ENCODE results near the gene GRWD1.
A peak's percentile ranks its signal among the peaks of the same experiment; 100 is the strongest.

The GRWD1 gene

GRCh38 chr19:48458016-48458415 is 12.2 kb downstream of the GRWD1 start:
- Histone ChIP-seq H3K9me3 (ENCODE audit: control insufficient read depth, low read length) (no peaks in the 10 kb centered on the region), H3K27ac (ENCODE audit: low read depth, low read length, severe bottlenecking) (no peak overlapping the region), H3K4me1 (ENCODE audit: control insufficient read depth, insufficient read depth, low read length, poor library complexity, severe bottlenecking) (peaks cover 4% of the 10 kb centered on the region), H3K4me3 (ENCODE audit: extremely low read depth, insufficient read depth, low read length, poor library complexity, severe bottlenecking) (no peak overlapping the region), H3K36me3 (ENCODE audit: control insufficient read depth, insufficient read depth, low read length) (peaks cover 52% of the 10 kb centered on the region)
- no CpG with 5 or more reads among the region's 2 CpGs for WGBS, 2 experiments (ENCODE audit: insufficient coverage in 2 of 2)

GRCh38 chr19:48461651-48461981 is 15.8 kb downstream of the GRWD1 start:
- H3K4me1 ChIP-seq (ENCODE audit: control insufficient read depth, insufficient read depth, low read length, poor library complexity, severe bottlenecking) = peaks cover 4% of the 10 kb centered on the region
- peaks cover 26% of the 10 kb centered on the region for H3K36me3 ChIP-seq (ENCODE audit: control insufficient read depth, insufficient read depth, low read length)
- WGBS, 2 experiments (ENCODE audit: insufficient coverage in 2 of 2) = 97% methylated on average over 36 of the region's 36 CpGs
- H3K27ac ChIP-seq (ENCODE audit: low read depth, low read length, severe bottlenecking) = no peak overlapping the region
- H3K9me3 ChIP-seq (ENCODE audit: control insufficient read depth, low read length) = no peaks in the 10 kb centered on the region
- H3K4me3 ChIP-seq (ENCODE audit: extremely low read depth, insufficient read depth, low read length, poor library complexity, severe bottlenecking) = no peak overlapping the region

GRCh38 chr19:48461982-48462655 is 16.3 kb downstream of the GRWD1 start:
- Histone ChIP-seq H3K4me1 (ENCODE audit: control insufficient read depth, insufficient read depth, low read length, poor library complexity, severe bottlenecking) (peaks cover 4% of the 10 kb centered on the region), H3K4me3 (ENCODE audit: extremely low read depth, insufficient read depth, low read length, poor library complexity, severe bottlenecking) (no peak overlapping the region), H3K9me3 (ENCODE audit: control insufficient read depth, low read length) (no peaks in the 10 kb centered on the region), H3K36me3 (ENCODE audit: control insufficient read depth, insufficient read depth, low read length) (peaks cover 21% of the 10 kb centered on the region), H3K27ac (ENCODE audit: low read depth, low read length, severe bottlenecking) (no peak overlapping the region)
- WGBS, 2 experiments (ENCODE audit: insufficient coverage in 2 of 2) = 91 to 97% methylated on average over 57 to 62 of the region's 62 CpGs

- H3K4me1 ChIP-seq (ENCODE audit: control insufficient read depth, insufficient read depth, low read length, poor library complexity, severe bottlenecking) = peaks cover 5% of the 10 kb centered on the region
- H3K36me3 ChIP-seq (ENCODE audit: control insufficient read depth, insufficient read depth, low read length) = peaks cover 16% of the 10 kb centered on the region
- no peak overlapping the region for H3K4me3 ChIP-seq (ENCODE audit: extremely low read depth, insufficient read depth, low read length, poor library complexity, severe bottlenecking)
- no peaks in the 10 kb centered on the region for H3K9me3 ChIP-seq (ENCODE audit: control insufficient read depth, low read length)
- 100% methylated on average over 1 of the region's 1 CpG; no CpG with 5 or more reads in 1 of the 2 experiments for WGBS, 2 experiments (ENCODE audit: insufficient coverage in 2 of 2)
- H3K27ac ChIP-seq (ENCODE audit: low read depth, low read length, severe bottlenecking) = no peak overlapping the region
Measured at GRCh38 chr19:48465215-48465614, 19.4 kb downstream of the GRWD1 start.

- peaks cover 7% of the 10 kb centered on the region for H3K4me1 ChIP-seq (ENCODE audit: control insufficient read depth, insufficient read depth, low read length, poor library complexity, severe bottlenecking)
- H3K36me3 ChIP-seq (ENCODE audit: control insufficient read depth, insufficient read depth, low read length) = peaks cover 28% of the 10 kb centered on the region
- H3K27ac ChIP-seq (ENCODE audit: low read depth, low read length, severe bottlenecking) = no peak overlapping the region
- no peaks in the 10 kb centered on the region for H3K9me3 ChIP-seq (ENCODE audit: control insufficient read depth, low read length)
- WGBS, 2 experiments (ENCODE audit: insufficient coverage in 2 of 2) = 84 to 94% methylated on average over 12 to 14 of the region's 16 CpGs
- no peak overlapping the region for H3K4me3 ChIP-seq (ENCODE audit: extremely low read depth, insufficient read depth, low read length, poor library complexity, severe bottlenecking)
Measured at GRCh38 chr19:48466561-48467325, 21.0 kb downstream of the GRWD1 start.

GRCh38 chr19:48468772-48469288 is 23.0 kb downstream of the GRWD1 start:
- H3K9me3 ChIP-seq (ENCODE audit: control insufficient read depth, low read length) = no peaks in the 10 kb centered on the region
- peak overlapping the region; percentile 82 for H3K4me3 ChIP-seq (ENCODE audit: extremely low read depth, insufficient read depth, low read length, poor library complexity, severe bottlenecking)
- H3K27ac ChIP-seq (ENCODE audit: low read depth, low read length, severe bottlenecking) = peak overlapping the region; percentile 99
- H3K36me3 ChIP-seq (ENCODE audit: control insufficient read depth, insufficient read depth, low read length) = peaks cover 46% of the 10 kb centered on the region
- peaks cover 7% of the 10 kb centered on the region for H3K4me1 ChIP-seq (ENCODE audit: control insufficient read depth, insufficient read depth, low read length, poor library complexity, severe bottlenecking)
- 0 to 1% methylated on average over 35 to 36 of the region's 36 CpGs for WGBS, 2 experiments (ENCODE audit: insufficient coverage in 2 of 2)

GRCh38 chr19:48469289-48469881 is 23.6 kb downstream of the GRWD1 start, which contains the start of gene CYTH2:
CYTH2 (plus strand) TSS chr19:48469369; CDS start chr19:48469508, 139 bp downstream.
- Histone ChIP-seq H3K4me1 (ENCODE audit: control insufficient read depth, insufficient read depth, low read length, poor library complexity, severe bottlenecking) (peaks cover 7% of the 10 kb centered on the region), H3K9me3 (ENCODE audit: control insufficient read depth, low read length) (no peaks in the 10 kb centered on the region), H3K27ac (ENCODE audit: low read depth, low read length, severe bottlenecking) (peak within 1 kb of the TSS; percentile 99), H3K36me3 (ENCODE audit: control insufficient read depth, insufficient read depth, low read length) (peaks cover 46% of the 10 kb centered on the region), H3K4me3 (ENCODE audit: extremely low read depth, insufficient read depth, low read length, poor library complexity, severe bottlenecking) (peak within 1 kb of the TSS; percentile 82)
- WGBS, 2 experiments (ENCODE audit: insufficient coverage in 2 of 2) = 0 to 1% methylated on average over 46 to 56 of the region's 66 CpGs

GRCh38 chr19:48469934-48470680 is 24.3 kb downstream of the GRWD1 start:
- Histone ChIP-seq H3K27ac (ENCODE audit: low read depth, low read length, severe bottlenecking) (peak overlapping the region; percentile 99), H3K9me3 (ENCODE audit: control insufficient read depth, low read length) (no peaks in the 10 kb centered on the region), H3K36me3 (ENCODE audit: control insufficient read depth, insufficient read depth, low read length) (peaks cover 53% of the 10 kb centered on the region), H3K4me1 (ENCODE audit: control insufficient read depth, insufficient read depth, low read length, poor library complexity, severe bottlenecking) (peaks cover 7% of the 10 kb centered on the region), H3K4me3 (ENCODE audit: extremely low read depth, insufficient read depth, low read length, poor library complexity, severe bottlenecking) (peak overlapping the region; percentile 82)
- 67 to 72% methylated on average over 16 to 18 of the region's 20 CpGs for WGBS, 2 experiments (ENCODE audit: insufficient coverage in 2 of 2)

GRCh38 chr19:48470856-48471255 is 25.1 kb downstream of the GRWD1 start:
- Histone ChIP-seq H3K9me3 (ENCODE audit: control insufficient read depth, low read length) (no peaks in the 10 kb centered on the region), H3K27ac (ENCODE audit: low read depth, low read length, severe bottlenecking) (no peak overlapping the region), H3K4me1 (ENCODE audit: control insufficient read depth, insufficient read depth, low read length, poor library complexity, severe bottlenecking) (peaks cover 7% of the 10 kb centered on the region), H3K36me3 (ENCODE audit: control insufficient read depth, insufficient read depth, low read length) (peaks cover 60% of the 10 kb centered on the region), H3K4me3 (ENCODE audit: extremely low read depth, insufficient read depth, low read length, poor library complexity, severe bottlenecking) (peak overlapping the region; percentile 82)
- 98% methylated on average over 6 to 9 of the region's 10 CpGs for WGBS, 2 experiments (ENCODE audit: insufficient coverage in 2 of 2)

- no peak overlapping the region for H3K27ac ChIP-seq (ENCODE audit: low read depth, low read length, severe bottlenecking)
- 89 to 96% methylated on average over 4 of the region's 4 CpGs for WGBS, 2 experiments (ENCODE audit: insufficient coverage in 2 of 2)
- peaks cover 7% of the 10 kb centered on the region for H3K4me1 ChIP-seq (ENCODE audit: control insufficient read depth, insufficient read depth, low read length, poor library complexity, severe bottlenecking)
- peaks cover 69% of the 10 kb centered on the region for H3K36me3 ChIP-seq (ENCODE audit: control insufficient read depth, insufficient read depth, low read length)
- no peak overlapping the region for H3K4me3 ChIP-seq (ENCODE audit: extremely low read depth, insufficient read depth, low read length, poor library complexity, severe bottlenecking)
- no peaks in the 10 kb centered on the region for H3K9me3 ChIP-seq (ENCODE audit: control insufficient read depth, low read length)
Measured at GRCh38 chr19:48471836-48472235, 26.1 kb downstream of the GRWD1 start.

All from mesodermal cell (in vitro differentiated cells).